GM06990 (cell line): ENCODE results near the gene HES1.

ENCODE experiments used
- DNase-seq: peaks from one replicate; pipeline ENCODE4 v3.0.0-alpha.2; 2011; ENCODE audit not compliant: insufficient read length; ENCODE audit errors: extremely low read depth
- H3K27me3 ChIP-seq: replicated peaks from 2 replicates; pipeline ENCODE4 v1.6.0; 2011; ENCODE audit warnings: low read length; ENCODE audit not compliant: control insufficient read depth, insufficient read depth
- H3K36me3 ChIP-seq: 2 replicates; pipeline ENCODE4 v1.5.1; 2011; ENCODE audit warnings: low read length; ENCODE audit not compliant: control insufficient read depth, insufficient read depth
- H3K4me3 ChIP-seq: replicated peaks from 2 replicates; pipeline ENCODE4 v1.5.1; 2011; ENCODE audit warnings: low read depth, mild to moderate bottlenecking, control low read depth, low read length
- TF ChIP-seq, protein P1 (sequence below): IDR thresholded peaks from 2 replicates; pipeline ENCODE4 v1.5.1; 2011; ENCODE audit warnings: low read length, control low read depth, mild to moderate bottlenecking, inconsistent platforms; ENCODE audit not compliant: insufficient read depth, poor library complexity, severe bottlenecking

Gene HES1

DNA sequence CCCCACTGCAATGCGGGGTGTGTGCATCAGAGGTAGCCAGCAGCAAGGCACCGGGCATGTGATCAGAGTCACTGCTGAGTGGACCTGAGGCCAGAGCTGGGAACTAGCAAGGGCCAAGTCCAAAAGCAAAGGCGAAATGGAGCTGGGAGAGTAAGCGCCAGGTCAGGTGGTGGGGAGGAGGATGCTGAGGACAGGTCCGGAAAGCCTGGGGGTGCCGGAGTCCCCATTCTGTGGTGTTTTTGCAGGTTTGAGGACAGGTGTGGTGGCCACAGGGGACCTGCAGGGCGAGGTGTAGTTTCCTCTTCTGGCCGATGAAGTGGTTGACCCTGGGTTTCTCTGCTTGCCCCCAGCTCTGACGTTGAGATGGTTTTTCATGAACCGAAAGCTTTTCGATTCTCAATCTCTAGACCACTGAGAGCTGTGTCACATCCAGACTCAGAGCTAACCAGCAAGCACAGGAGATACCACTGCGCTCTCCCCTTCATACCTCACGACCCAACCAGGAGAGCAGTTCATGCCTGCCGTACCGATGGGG is 35.0 kb upstream of the HES1 start:
- DNase-seq = peak; percentile 71
- H3K4me3 ChIP-seq = no peak overlapping the region

DNA sequence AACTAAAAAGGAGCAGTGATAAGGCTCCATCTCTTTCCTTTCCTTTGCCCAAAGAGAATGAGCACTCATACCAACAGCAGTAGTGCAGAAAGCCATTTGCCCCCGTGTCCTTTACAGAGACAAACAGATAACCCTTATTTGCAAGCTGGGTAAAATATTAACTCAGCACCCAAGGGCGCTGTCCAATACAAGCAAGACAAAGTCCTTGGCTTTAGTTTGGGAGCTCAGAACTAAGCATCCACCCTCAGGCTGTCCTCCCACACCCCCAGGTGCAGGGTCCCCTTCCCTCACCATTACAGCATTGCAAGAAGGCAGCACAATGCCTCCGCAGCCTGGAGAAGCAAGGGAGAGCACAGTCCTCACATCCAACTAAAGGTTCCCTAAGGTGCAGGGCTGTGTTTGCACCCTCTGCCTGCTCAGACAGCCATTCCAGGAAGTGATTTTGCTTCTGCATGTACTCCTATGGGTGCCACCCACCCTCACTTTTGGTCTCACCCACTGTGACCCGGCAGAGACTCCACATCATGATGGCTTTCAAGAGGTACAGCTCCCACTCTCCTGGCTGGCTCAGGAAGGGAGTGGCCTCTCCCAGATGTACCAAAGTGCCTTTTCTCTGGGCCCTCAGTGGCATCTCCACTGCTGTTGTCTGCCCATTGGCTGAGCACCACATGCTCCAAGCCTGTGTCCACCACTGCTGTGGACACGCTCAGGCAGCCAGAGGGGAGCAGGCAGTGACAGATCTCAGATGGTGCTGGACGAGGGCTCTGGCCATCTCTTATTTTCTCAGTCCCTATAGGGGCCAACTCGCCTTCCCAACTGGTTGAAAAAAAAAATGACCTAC is 34.1 kb upstream of the HES1 start:
- Histone ChIP-seq H3K27me3 (no peaks in the 10 kb centered on the region), H3K4me3 (no peak overlapping the region), H3K36me3 (no peaks in the 10 kb centered on the region)
- TF ChIP-seq, protein P1, sequence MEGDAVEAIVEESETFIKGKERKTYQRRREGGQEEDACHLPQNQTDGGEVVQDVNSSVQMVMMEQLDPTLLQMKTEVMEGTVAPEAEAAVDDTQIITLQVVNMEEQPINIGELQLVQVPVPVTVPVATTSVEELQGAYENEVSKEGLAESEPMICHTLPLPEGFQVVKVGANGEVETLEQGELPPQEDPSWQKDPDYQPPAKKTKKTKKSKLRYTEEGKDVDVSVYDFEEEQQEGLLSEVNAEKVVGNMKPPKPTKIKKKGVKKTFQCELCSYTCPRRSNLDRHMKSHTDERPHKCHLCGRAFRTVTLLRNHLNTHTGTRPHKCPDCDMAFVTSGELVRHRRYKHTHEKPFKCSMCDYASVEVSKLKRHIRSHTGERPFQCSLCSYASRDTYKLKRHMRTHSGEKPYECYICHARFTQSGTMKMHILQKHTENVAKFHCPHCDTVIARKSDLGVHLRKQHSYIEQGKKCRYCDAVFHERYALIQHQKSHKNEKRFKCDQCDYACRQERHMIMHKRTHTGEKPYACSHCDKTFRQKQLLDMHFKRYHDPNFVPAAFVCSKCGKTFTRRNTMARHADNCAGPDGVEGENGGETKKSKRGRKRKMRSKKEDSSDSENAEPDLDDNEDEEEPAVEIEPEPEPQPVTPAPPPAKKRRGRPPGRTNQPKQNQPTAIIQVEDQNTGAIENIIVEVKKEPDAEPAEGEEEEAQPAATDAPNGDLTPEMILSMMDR = no peak
- DNase-seq = no peak

More for the DNA sequence above, 35.0 kb upstream of the HES1 start:
- TF ChIP-seq, protein P1 = no peak
- no peaks in the 10 kb centered on the region for H3K36me3 ChIP-seq
- no peaks in the 10 kb centered on the region for H3K27me3 ChIP-seq

DNA sequence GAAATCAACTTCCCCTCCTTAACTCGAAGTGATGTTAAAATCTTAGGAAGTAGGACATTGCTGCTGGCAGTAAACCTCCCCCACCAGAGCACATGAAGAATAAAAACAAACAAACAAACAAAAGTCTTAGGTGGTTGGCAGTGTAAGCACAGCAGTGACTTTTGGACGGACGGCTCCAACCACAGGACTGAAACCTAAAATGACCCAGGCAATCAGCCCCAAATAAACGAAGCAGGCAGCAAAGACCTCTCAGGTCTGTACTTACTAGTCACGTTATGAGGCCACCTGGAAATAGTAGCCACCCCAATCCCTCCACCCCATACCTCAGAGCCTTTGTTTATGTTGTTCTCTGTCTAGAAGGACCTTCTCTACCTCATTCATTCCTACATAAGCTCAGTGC is 33.5 kb upstream of the HES1 start:
- H3K36me3 ChIP-seq = no peaks in the 10 kb centered on the region
- no peak for DNase-seq
- no peak overlapping the region for H3K4me3 ChIP-seq
- TF ChIP-seq, protein P1 = no peak
- H3K27me3 ChIP-seq = no peaks in the 10 kb centered on the region

DNA sequence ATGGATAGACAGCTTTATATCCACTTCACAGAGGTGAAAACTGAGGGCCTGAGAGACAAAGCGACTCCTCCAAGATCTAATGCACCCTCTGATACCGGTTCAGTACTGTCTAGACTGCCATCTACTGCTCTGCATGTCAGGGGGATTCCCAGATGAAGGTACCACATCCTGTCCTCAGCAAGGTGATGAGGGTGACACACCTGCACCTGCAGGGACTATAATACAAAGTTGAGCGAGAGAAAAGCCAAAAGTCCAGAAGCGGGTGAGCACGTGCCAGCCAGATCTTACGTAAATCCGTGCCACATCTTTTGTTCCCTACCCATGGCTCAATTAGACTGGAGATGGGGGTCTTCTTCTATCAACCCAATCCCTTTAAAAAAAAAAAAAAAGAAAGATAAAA is 32.4 kb upstream of the HES1 start:
- Histone ChIP-seq H3K36me3 (no peaks in the 10 kb centered on the region), H3K4me3 (no peak overlapping the region), H3K27me3 (no peaks in the 10 kb centered on the region)
- DNase-seq = peak; percentile 35
- TF ChIP-seq, protein P1 = peak; percentile 6

DNA sequence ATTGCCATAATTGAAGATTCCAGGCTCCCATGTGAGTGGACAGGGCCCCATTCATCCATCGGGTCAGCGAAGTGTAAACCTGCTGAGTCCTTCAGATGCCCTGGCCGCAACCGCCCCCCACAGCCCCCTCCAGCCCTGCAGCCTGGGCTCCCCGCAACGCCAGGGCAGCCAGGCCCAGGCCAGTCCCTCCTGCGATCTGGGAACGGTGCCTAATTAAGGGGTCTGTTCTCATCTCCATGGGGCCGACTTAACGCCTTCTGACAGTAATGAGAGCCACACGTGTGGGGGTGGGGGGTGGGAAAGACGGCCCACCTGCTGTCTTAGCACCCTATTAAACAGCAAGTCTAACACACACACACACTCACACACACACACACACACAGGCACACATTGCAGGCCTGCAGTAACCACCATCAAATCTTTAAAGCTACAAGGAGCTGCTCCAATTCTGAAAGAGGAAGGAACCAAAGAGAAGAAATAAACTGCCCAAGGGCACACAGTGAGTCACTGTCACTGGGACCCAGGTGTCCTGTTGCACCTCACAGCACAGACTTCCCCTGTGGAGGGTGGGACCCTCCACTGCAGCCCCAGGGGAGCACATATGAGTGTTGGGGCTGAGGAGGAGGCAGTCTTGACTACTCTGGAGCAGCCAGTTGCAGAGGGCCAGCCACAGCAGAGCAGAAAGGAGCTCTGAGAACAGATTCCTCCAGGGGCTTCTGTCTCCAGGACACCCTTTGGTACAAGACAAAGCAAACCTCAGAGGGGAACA is 31.8 kb upstream of the HES1 start:
- DNase-seq = peak; percentile 78
- H3K36me3 ChIP-seq = no peaks in the 10 kb centered on the region
- no peak overlapping the region for H3K4me3 ChIP-seq
- TF ChIP-seq, protein P1 = no peak
- H3K27me3 ChIP-seq = no peaks in the 10 kb centered on the region
